Kidney (tissue), 14 donors: ENCODE measurements around the gene TECR. TPM values are rescaled to one million over a fixed set of nuclear protein-coding genes. Genes with fewer than 3 reads are reported as not detected.

Experiments
- DNase-seq, 5 donors: peaks; one replicate each; pipeline ENCODE4 v3.0.0-alpha.2; 2013 to 2020
- FAIRE-seq: peaks from 2 replicates; lab custom pipeline; 2012; peaks lifted over from hg19 to GRCh38; lab: Jason Lieb, UNC
- H3K27ac ChIP-seq, 2 donors: one replicate each; pipeline ENCODE4 v1.7.0; 2013; ENCODE audit warnings: low read depth in 2 of 2, low read length in 2 of 2, inconsistent platforms in 1 of 2
- H3K27me3 ChIP-seq: one replicate; pipeline ENCODE4 v1.7.1; 2013; ENCODE audit warnings: low read length, inconsistent platforms; ENCODE audit not compliant: control insufficient read depth, insufficient read depth
- H3K36me3 ChIP-seq, 3 donors: one replicate each; pipeline versions ENCODE4 v1.7.0 to v1.7.1; 2013; ENCODE audit warnings: low read length in 3 of 3, control low read depth in 1 of 3, inconsistent platforms in 1 of 3; ENCODE audit not compliant: insufficient read depth in 3 of 3, control insufficient read depth in 2 of 3
- H3K4me1 ChIP-seq, 3 donors: one replicate each; pipeline versions ENCODE4 v1.7.0 to v1.7.1; 2013; ENCODE audit warnings: low read length in 3 of 3, inconsistent platforms in 1 of 3, low read depth in 1 of 3; ENCODE audit not compliant: control insufficient read depth in 2 of 3, insufficient read depth in 2 of 3
- H3K4me3 ChIP-seq, 3 donors: one replicate each; pipeline versions ENCODE4 v1.7.0 to v1.8.1; 2013; ENCODE audit warnings: low read length in 3 of 3, control low read depth in 1 of 3, inconsistent platforms in 1 of 3
- H3K9ac ChIP-seq, 3 donors: one replicate each; pipeline versions ENCODE4 v1.7.0 to v1.7.1; 2013; ENCODE audit warnings: low read length in 3 of 3, control low read depth in 1 of 3, inconsistent platforms in 1 of 3
- H3K9me3 ChIP-seq, 3 donors: one replicate each; pipeline versions ENCODE4 v1.7.0 to v1.7.1; 2013; ENCODE audit warnings: low read length in 3 of 3, control low read depth in 1 of 3, inconsistent platforms in 1 of 3; ENCODE audit not compliant: control insufficient read depth in 2 of 3, insufficient read depth in 1 of 3
- intact Hi-C: fragments of 100-400 bp; cut with DNase I; formaldehyde crosslinking; loops from one replicate; pipeline ENCODE4 v1.11.1; 2022
- microRNA-seq: library from miRNA; unstranded; fragments of <30 nt; microRNA quantifications from one replicate; pipeline ENCODE4 v1.2.0, GENCODE V29; 2020
- polyA plus RNA-seq: library from polyadenylated mRNA; stranded (reverse); fragments of 350-450 nt; fragmentation: Illumina TruSeq; extraction: RNeasy Lipid Tissue Mini Kit (QIAGEN cat#74804); gene quantifications from one replicate; pipeline ENCODE4 v1.2.3, GENCODE V29; 2014; ENCODE audit warnings: low read depth, low replicate concordance; ENCODE audit not compliant: insufficient read depth
- total RNA-seq: library from RNA; stranded (reverse); fragmentation: NEBNext Ultra II Directional; extraction: Animal tissue kit (Norgen Biotek cat#: 25700); gene quantifications from one replicate; pipeline ENCODE4 v1.2.1, GENCODE V29; 2021
- TF ChIP-seq, protein P1 (sequence below): IDR thresholded peaks from 3 replicates; pipeline ENCODE4 v1.5.1; 2012; ENCODE audit warnings: mild to moderate bottlenecking, moderate library complexity, borderline replicate concordance; ENCODE audit not compliant: insufficient read depth; ENCODE audit errors: extremely low read depth
- donor health status: control.
- donor health status: control.
- donor health status: control.
- donor health status: control.
- donor health status: control.
- donor health status: DM: yes; HTN: yes; CAD: no.
- donor health status: Normal renal cell carcinoma (clear cell type).

Gene TECR
- total and polyA plus RNA-seq, 2 donors from 2014 or later: 132 to 280 TPM

GRCh38 chr19:14614099-14614412 is 84.7 kb downstream of the TECR start:
- intact Hi-C loops: no loop called here
- TF ChIP-seq, protein P1, sequence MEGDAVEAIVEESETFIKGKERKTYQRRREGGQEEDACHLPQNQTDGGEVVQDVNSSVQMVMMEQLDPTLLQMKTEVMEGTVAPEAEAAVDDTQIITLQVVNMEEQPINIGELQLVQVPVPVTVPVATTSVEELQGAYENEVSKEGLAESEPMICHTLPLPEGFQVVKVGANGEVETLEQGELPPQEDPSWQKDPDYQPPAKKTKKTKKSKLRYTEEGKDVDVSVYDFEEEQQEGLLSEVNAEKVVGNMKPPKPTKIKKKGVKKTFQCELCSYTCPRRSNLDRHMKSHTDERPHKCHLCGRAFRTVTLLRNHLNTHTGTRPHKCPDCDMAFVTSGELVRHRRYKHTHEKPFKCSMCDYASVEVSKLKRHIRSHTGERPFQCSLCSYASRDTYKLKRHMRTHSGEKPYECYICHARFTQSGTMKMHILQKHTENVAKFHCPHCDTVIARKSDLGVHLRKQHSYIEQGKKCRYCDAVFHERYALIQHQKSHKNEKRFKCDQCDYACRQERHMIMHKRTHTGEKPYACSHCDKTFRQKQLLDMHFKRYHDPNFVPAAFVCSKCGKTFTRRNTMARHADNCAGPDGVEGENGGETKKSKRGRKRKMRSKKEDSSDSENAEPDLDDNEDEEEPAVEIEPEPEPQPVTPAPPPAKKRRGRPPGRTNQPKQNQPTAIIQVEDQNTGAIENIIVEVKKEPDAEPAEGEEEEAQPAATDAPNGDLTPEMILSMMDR: no peak
- FAIRE-seq (no peak), DNase-seq (no peak)
- no peak overlapping the region for H3K9ac ChIP-seq
- H3K9me3 ChIP-seq: peaks cover 0 to 3% (median 0%) of the 10 kb centered on the region in 3 donors
- H3K36me3 ChIP-seq: no peaks in the 10 kb centered on the region
- H3K27ac ChIP-seq: no peak overlapping the region
- no peaks in the 10 kb centered on the region for H3K27me3 ChIP-seq
- H3K4me1 ChIP-seq: no peaks in the 10 kb centered on the region
- H3K4me3 ChIP-seq: no peak overlapping the region

Small RNA genes within 50 kb of the gene (microRNA-seq; reads per million reads assigned to microRNA genes)
- gene MIR639: not detected

Other genes starting within 250 kb of the TECR start
- gene ADGRE5, start 148.2 kb upstream of the TECR start, total RNA-seq: 100 TPM
- gene ADGRE5, start 148.2 kb upstream of the TECR start, polyA plus RNA-seq: 16.0 TPM
- gene DDX39A, start 110.3 kb upstream of the TECR start, total RNA-seq: 53.8 TPM
- 35.6 TPM for gene DDX39A, start 110.3 kb upstream of the TECR start, polyA plus RNA-seq
- 103 TPM for gene PKN1, start 96.3 kb upstream of the TECR start, total RNA-seq
- 67.7 TPM for gene PKN1, start 96.3 kb upstream of the TECR start, polyA plus RNA-seq
- 19.0 TPM for gene PTGER1, start 54.2 kb upstream of the TECR start, total RNA-seq
- gene PTGER1, start 54.2 kb upstream of the TECR start, polyA plus RNA-seq: 14.3 TPM
- 94.6 TPM for gene GIPC1, start 33.5 kb upstream of the TECR start, total RNA-seq
- gene GIPC1, start 33.5 kb upstream of the TECR start, polyA plus RNA-seq: 137 TPM
- gene DNAJB1, start 11.2 kb upstream of the TECR start, total RNA-seq: 77.9 TPM
- gene DNAJB1, start 11.2 kb upstream of the TECR start, polyA plus RNA-seq: 122 TPM
- gene NDUFB7, start 42.5 kb downstream of the TECR start, total RNA-seq: 146 TPM
- gene NDUFB7, start 42.5 kb downstream of the TECR start, polyA plus RNA-seq: 894 TPM
- gene CLEC17A, start 53.5 kb downstream of the TECR start, total RNA-seq: 0.76 TPM
- not detected for gene CLEC17A, start 53.5 kb downstream of the TECR start, polyA plus RNA-seq
- 0.25 TPM for gene ADGRE3, start 145.2 kb downstream of the TECR start, total RNA-seq
- gene ADGRE3, start 145.2 kb downstream of the TECR start, polyA plus RNA-seq: not detected
- gene ZNF333, start 160.5 kb downstream of the TECR start, total RNA-seq: 20.8 TPM
- gene ZNF333, start 160.5 kb downstream of the TECR start, polyA plus RNA-seq: 4.1 TPM
- 10.4 TPM for gene ADGRE2, start 249.0 kb downstream of the TECR start, total RNA-seq
- gene ADGRE2, start 249.0 kb downstream of the TECR start, polyA plus RNA-seq: 0.15 TPM